ENCODE results near the gene ERVFRD-1. TPM values are rescaled to one million over a fixed set of nuclear protein-coding genes. Genes with fewer than 3 reads are reported as not detected.

Gene ERVFRD-1
- polyA plus RNA-seq, 1 donor (not counting 4 experiments of a cell fraction or from before 2014, with no cell fraction given), result not detected

GRCh38 chr6:11108726-11109125, 2.8 kb downstream of the ERVFRD-1 start:
- Histone ChIP-seq H3K9ac (ENCODE audit: control insufficient read depth, extremely low read depth, insufficient read depth, low read length) (no peak overlapping the region), H3K4me1 (ENCODE audit: control insufficient read depth, extremely low read depth, insufficient read depth, low read length) (no peaks in the 10 kb centered on the region), H3K4me3 (ENCODE audit: control insufficient read depth in 2 of 3, extremely low read depth in 1 of 3, insufficient read depth in 2 of 3, low read depth in 1 of 3, low read length in 3 of 3) (no peak overlapping the region), H3K36me3 (ENCODE audit: control insufficient read depth in 2 of 2, extremely low read depth in 1 of 2, insufficient read depth in 2 of 2, low read length in 2 of 2) (no peaks in the 10 kb centered on the region), H3K27ac (ENCODE audit: control insufficient read depth, insufficient read depth, low read length) (no peak overlapping the region), H3K79me2 (ENCODE audit: control insufficient read depth, insufficient read depth, low read length) (peaks cover 90% of the 10 kb centered on the region), H4K20me1 (ENCODE audit: control insufficient read depth, extremely low read depth, insufficient read depth, low read length) (peaks cover 3% of the 10 kb centered on the region), H3K27me3 (ENCODE audit: control insufficient read depth, extremely low read depth, insufficient read depth, low read length) (no peaks in the 10 kb centered on the region), H3K9me1 (ENCODE audit: control insufficient read depth, extremely low read depth, insufficient read depth, low read length) (no peaks in the 10 kb centered on the region), H2AFZ (ENCODE audit: control insufficient read depth, low read length) (no peak overlapping the region), H3K9me3 (ENCODE audit: control insufficient read depth, low read depth, low read length) (no peaks in the 10 kb centered on the region), H3K4me2 (ENCODE audit: control insufficient read depth, extremely low read depth, insufficient read depth, low read depth, low read length) (no peak overlapping the region)
- TF ChIP-seq CTCF (optimal IDR thresholded peaks at IDR 0.05 in 1 of 3, IDR thresholded peaks at IDR 0.05 in 1 of 3, conservative IDR thresholded peaks at IDR 0.05 in 1 of 3; ENCODE audit: extremely low read depth in 1 of 3, insufficient read depth in 2 of 3, low read length in 3 of 3) (no peak), EZH2 (IDR thresholded peaks at IDR 0.05; ENCODE audit: low read length) (no peak)
- no peak for FAIRE-seq
- no peak for DNase-seq (ENCODE audit: low read depth, low spot score)
- dilution Hi-C loops (cut with MboI; ENCODE audit: extremely low pct_ligation_motif_present, low sequenced_read_pairs), result no loop called here

GRCh38 chr6:11103065-11103464, 8.5 kb downstream of the ERVFRD-1 start:
- TF ChIP-seq CTCF (optimal IDR thresholded peaks at IDR 0.05 in 1 of 3, IDR thresholded peaks at IDR 0.05 in 1 of 3, conservative IDR thresholded peaks at IDR 0.05 in 1 of 3; ENCODE audit: extremely low read depth in 1 of 3, insufficient read depth in 2 of 3, low read length in 3 of 3), result no peak
- no peak for TF ChIP-seq EZH2 (IDR thresholded peaks at IDR 0.05; ENCODE audit: low read length)
- DNase-seq (ENCODE audit: low read depth, low spot score), result no peak
- dilution Hi-C loops (cut with MboI; ENCODE audit: extremely low pct_ligation_motif_present, low sequenced_read_pairs), result no loop called here

More at GRCh38 chr6:11103065-11103464, 8.5 kb downstream of the ERVFRD-1 start:
- H3K4me3 ChIP-seq (ENCODE audit: control insufficient read depth in 2 of 3, extremely low read depth in 1 of 3, insufficient read depth in 2 of 3, low read depth in 1 of 3, low read length in 3 of 3), result no peak overlapping the region
- H3K27me3 ChIP-seq (ENCODE audit: control insufficient read depth, extremely low read depth, insufficient read depth, low read length), result no peaks in the 10 kb centered on the region
- no peak overlapping the region for H3K4me2 ChIP-seq (ENCODE audit: control insufficient read depth, extremely low read depth, insufficient read depth, low read depth, low read length)
- H3K79me2 ChIP-seq (ENCODE audit: control insufficient read depth, insufficient read depth, low read length), result peaks cover 99% of the 10 kb centered on the region
- no peaks in the 10 kb centered on the region for H3K9me3 ChIP-seq (ENCODE audit: control insufficient read depth, low read depth, low read length)
- peaks cover 0 to 4% of the 10 kb centered on the region in 2 experiments for H3K36me3 ChIP-seq (ENCODE audit: control insufficient read depth in 2 of 2, extremely low read depth in 1 of 2, insufficient read depth in 2 of 2, low read length in 2 of 2)
- no peaks in the 10 kb centered on the region for H3K9me1 ChIP-seq (ENCODE audit: control insufficient read depth, extremely low read depth, insufficient read depth, low read length)
- H3K4me1 ChIP-seq (ENCODE audit: control insufficient read depth, extremely low read depth, insufficient read depth, low read length), result no peaks in the 10 kb centered on the region
- H3K9ac ChIP-seq (ENCODE audit: control insufficient read depth, extremely low read depth, insufficient read depth, low read length), result no peak overlapping the region
- H3K27ac ChIP-seq (ENCODE audit: control insufficient read depth, insufficient read depth, low read length), result no peak overlapping the region
- no peak overlapping the region for H2AFZ ChIP-seq (ENCODE audit: control insufficient read depth, low read length)
- FAIRE-seq, result no peak
- peaks cover 9% of the 10 kb centered on the region for H4K20me1 ChIP-seq (ENCODE audit: control insufficient read depth, extremely low read depth, insufficient read depth, low read length)
